Measurements from ENCODE around the gene ZNF750.

DNA sequence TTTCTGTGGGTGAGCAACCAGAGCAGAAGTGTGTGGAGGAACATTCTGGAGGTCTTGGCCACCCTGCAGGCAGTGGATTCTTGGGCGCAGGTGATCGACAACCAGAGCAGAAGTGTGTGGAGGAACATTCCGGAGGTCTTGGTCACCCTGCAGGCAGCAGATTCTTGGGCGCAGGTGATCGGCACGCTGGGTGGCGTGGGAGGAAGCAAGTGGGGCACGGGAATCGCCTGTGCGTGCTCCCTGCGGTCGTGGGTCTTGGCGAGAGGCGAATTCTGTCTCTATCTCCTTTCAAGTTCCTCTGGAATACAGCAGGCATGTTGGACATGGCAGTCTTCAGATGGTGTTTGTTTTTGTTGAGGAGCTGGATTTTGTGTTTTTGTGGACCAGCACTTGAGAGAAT lies 30.7 kb upstream of the ZNF750 start:
- TF ChIP-seq POLR2AphosphoS5 (IDR thresholded peaks at IDR 0.05; ENCODE audit: low read depth, low read length) (no peak), TAF1 (IDR thresholded peaks at IDR 0.05; ENCODE audit: borderline replicate concordance, low read depth, low read length) (no peak)

Measured in GM12892 (cell line).